VCaP (cell line): ENCODE data around the gene SYT1.

Source experiments
- H3K27ac ChIP-seq: fragments of 450-650 bp; 2 replicates; pipeline ENCODE4 v1.5.1; 2017
- CTCF ChIP-seq: fragments of 450-650 bp; conservative IDR thresholded peaks from 2 replicates; pipeline ENCODE4 v1.5.1; 2017; ENCODE audit warnings: mild to moderate bottlenecking, moderate library complexity

Gene SYT1

GRCh38 chr12:79236920-79237319, 372.3 kb downstream of the SYT1 start:
- TF ChIP-seq CTCF = no peak
- no peak overlapping the region for H3K27ac ChIP-seq

- no peak for TF ChIP-seq CTCF
- no peak overlapping the region for H3K27ac ChIP-seq
These were observed 373.7 kb downstream of the SYT1 start for GRCh38 chr12:79238246-79238645.

- no peak overlapping the region for H3K27ac ChIP-seq
- no peak for TF ChIP-seq CTCF
These were observed 382.9 kb downstream of the SYT1 start for GRCh38 chr12:79247494-79247893.

DNA sequence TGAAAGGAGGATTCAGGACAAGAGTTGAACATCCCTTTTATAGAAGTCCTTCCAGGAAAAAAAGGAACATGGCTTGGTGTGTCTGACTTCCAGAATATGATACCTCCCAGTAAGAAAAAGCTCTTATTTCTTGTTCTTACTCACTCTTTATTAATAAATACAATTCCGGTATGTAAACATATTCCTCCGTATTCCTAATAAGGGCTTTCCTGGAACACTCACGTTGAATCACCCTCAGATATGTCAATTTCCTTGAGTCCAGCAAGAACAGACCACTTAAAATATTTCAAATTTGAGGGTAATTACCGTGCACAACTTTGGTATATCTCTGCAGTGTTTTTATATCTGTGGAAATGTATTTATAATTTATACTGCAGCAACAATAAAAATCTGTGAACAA, 385.6 kb downstream of the SYT1 start:
- no peak overlapping the region for H3K27ac ChIP-seq
- TF ChIP-seq CTCF = no peak

GRCh38 chr12:79250960-79251755, 386.6 kb downstream of the SYT1 start:
- no peak for TF ChIP-seq CTCF
- H3K27ac ChIP-seq = no peak overlapping the region

- no peak for TF ChIP-seq CTCF
These were observed 387.9 kb downstream of the SYT1 start for GRCh38 chr12:79252358-79253075.

GRCh38 chr12:79255288-79255687, 390.7 kb downstream of the SYT1 start:
- no peak overlapping the region for H3K27ac ChIP-seq
- no peak for TF ChIP-seq CTCF

More at GRCh38 chr12:79252358-79253075, 387.9 kb downstream of the SYT1 start:
- no peak overlapping the region for H3K27ac ChIP-seq
